GM23338 (cell line): Measurements from ENCODE around the gene MGME1. TPM values are rescaled to one million over a fixed set of nuclear protein-coding genes. Genes with fewer than 3 reads are reported as not detected.

Experiments
- ATAC-seq: fragments of 200-7000 bp; cut with Tn5 transposase; 3 replicates; pipeline ENCODE4 v1.9.1; 2020
- DNase-seq: peaks from one replicate; pipeline ENCODE4 v3.0.0-alpha.2; 2015; ENCODE audit warnings: low spot score
- H2AFZ ChIP-seq: fragments of 200-600 bp; sonication (generic); 2 replicates; pipeline ENCODE4 v1.8.0; 2016; ENCODE audit warnings: antibody characterized with exemption, mild to moderate bottlenecking, moderate library complexity
- H3F3A ChIP-seq: fragments of 200-600 bp; sonication (generic); replicated peaks from 2 replicates; pipeline ENCODE4 v1.8.0; 2017; ENCODE audit warnings: antibody characterized with exemption, mixed run types, low read depth
- H3K27ac ChIP-seq: fragments of 200-600 bp; sonication (generic); 2 replicates; pipeline ENCODE4 v1.6.1; 2016; ENCODE audit warnings: low read depth
- H3K27me3 ChIP-seq: fragments of 200-600 bp; sonication (generic); 2 replicates; pipeline ENCODE4 v1.8.0; 2016; ENCODE audit warnings: mild to moderate bottlenecking, mixed run types, moderate library complexity; ENCODE audit not compliant: insufficient read depth
- H3K36me3 ChIP-seq: fragments of 200-600 bp; sonication (generic); 2 replicates; pipeline ENCODE4 v1.8.0; 2016; ENCODE audit warnings: mild to moderate bottlenecking; ENCODE audit not compliant: insufficient read depth
- H3K4me1 ChIP-seq: fragments of 200-600 bp; sonication (generic); 2 replicates; pipeline ENCODE4 v1.8.0; 2016; ENCODE audit warnings: mild to moderate bottlenecking, moderate library complexity; ENCODE audit not compliant: insufficient read depth
- H3K4me2 ChIP-seq: fragments of 200-600 bp; sonication (generic); 2 replicates; pipeline ENCODE4 v1.7.1; 2017; ENCODE audit warnings: mixed run types
- H3K4me3 ChIP-seq: fragments of 200-600 bp; sonication (generic); 2 replicates; pipeline ENCODE4 v1.6.1; 2016; ENCODE audit warnings: mixed run types
- H3K79me2 ChIP-seq: fragments of 200-600 bp; sonication (generic); replicated peaks from 2 replicates; pipeline ENCODE4 v1.8.0; 2017; ENCODE audit warnings: mild to moderate bottlenecking; ENCODE audit not compliant: insufficient read depth
- H3K9me2 ChIP-seq: fragments of 200-600 bp; sonication (generic); 2 replicates; pipeline ENCODE4 v1.8.0; 2017; ENCODE audit not compliant: insufficient read depth
- H4K20me1 ChIP-seq: fragments of 200-600 bp; sonication (generic); replicated peaks from 2 replicates; pipeline ENCODE4 v1.8.0; 2017; ENCODE audit warnings: mild to moderate bottlenecking; ENCODE audit not compliant: insufficient read depth
- H3K27ac Mint-ChIP-seq: 2 replicates; pipeline ENCODE4 v1.8.0; 2020; ENCODE audit warnings: inconsistent platforms, mild to moderate bottlenecking, moderate library complexity, mixed read lengths
- H3K27me3 Mint-ChIP-seq: 3 replicates; pipeline ENCODE4 v1.8.0; 2022; ENCODE audit warnings: low read depth, mild to moderate bottlenecking, moderate library complexity, mixed read lengths, inconsistent platforms; ENCODE audit not compliant: insufficient read depth, poor library complexity
- H3K36me3 Mint-ChIP-seq: 3 replicates; pipeline ENCODE4 v1.8.0; 2021; ENCODE audit warnings: low read depth, mild to moderate bottlenecking, inconsistent platforms, moderate library complexity, mixed read lengths
- H3K4me1 Mint-ChIP-seq: 3 replicates; pipeline ENCODE4 v1.8.0; 2020; ENCODE audit warnings: mild to moderate bottlenecking, inconsistent platforms, mixed read lengths
- H3K4me3 Mint-ChIP-seq: 3 replicates; pipeline ENCODE4 v1.8.0; 2021; ENCODE audit warnings: moderate library complexity, mild to moderate bottlenecking, inconsistent platforms, mixed read lengths
- H3K9me3 Mint-ChIP-seq: 3 replicates; pipeline ENCODE4 v1.8.0; 2020; ENCODE audit warnings: moderate library complexity, mild to moderate bottlenecking, inconsistent platforms, mixed read lengths
- EZH2phosphoT487 ChIP-seq: fragments of 200-600 bp; sonication (generic); IDR thresholded peaks from one replicate; pipeline ENCODE4 v1.8.1; 2018; ENCODE audit warnings: antibody characterized with exemption; ENCODE audit not compliant: unreplicated experiment
- NANOG ChIP-seq: IDR thresholded peaks from 2 replicates; pipeline ENCODE4 v1.6.1; 2016; ENCODE audit warnings: antibody characterized with exemption, borderline replicate concordance
- POLR2AphosphoS5 ChIP-seq: IDR thresholded peaks from 2 replicates; pipeline ENCODE4 v1.6.1; 2016; ENCODE audit warnings: antibody characterized with exemption, low read depth
- polyA plus RNA-seq: library from polyadenylated mRNA; unstranded; fragments of >200 nt; fragmentation: Nextera tagmentation; extraction: Ambion mirVana; gene quantifications from 2 replicates; pipeline ENCODE4 v1.2.1, GENCODE V29; 2016
- total RNA-seq: library from RNA; depleted of rRNA; stranded (reverse); fragments of >200 nt; shearing (Covaris generic); gene quantifications from 2 replicates; pipeline ENCODE4 v1.2.3, GENCODE V29; 2014
- TF ChIP-seq, protein P1 (sequence below): IDR thresholded peaks from one replicate; pipeline ENCODE4 v1.6.1; 2018; ENCODE audit warnings: antibody characterized with exemption; ENCODE audit not compliant: unreplicated experiment
- TF ChIP-seq, protein P2 (sequence below): fragments of 250-450 bp; sonication (Bioruptor Pico); IDR thresholded peaks from 2 replicates; pipeline ENCODE4 v1.5.0; 2020; ENCODE audit warnings: mild to moderate bottlenecking, moderate library complexity

MGME1 gene
- total and polyA plus RNA-seq, 2 experiments from 2014 or later: 43.1 to 56.9 TPM

DNA sequence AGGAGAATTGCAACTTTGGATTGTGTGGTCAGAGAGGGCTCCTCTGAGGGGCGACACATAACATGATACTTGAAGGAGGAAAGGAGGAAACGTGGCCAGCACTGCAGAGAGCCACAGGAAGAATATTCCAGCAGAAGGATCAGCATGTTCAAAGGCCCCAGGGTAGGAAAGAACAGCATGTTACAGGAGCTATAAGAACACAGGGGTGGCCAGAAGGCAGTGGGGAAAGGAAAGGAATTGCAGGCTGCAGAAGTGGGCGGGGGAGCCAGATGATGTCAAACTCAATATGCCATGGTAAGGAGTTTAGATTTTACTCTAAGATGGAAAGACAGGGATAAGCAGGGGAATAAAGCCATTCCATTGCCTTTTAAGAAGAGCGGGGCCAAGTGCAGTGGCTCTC lies 30.7 kb downstream of the MGME1 start:
- Histone ChIP-seq H3F3A (no peaks in the 10 kb centered on the region), H3K79me2 (no peaks in the 10 kb centered on the region), H3K4me2 (no peak overlapping the region), H4K20me1 (no peaks in the 10 kb centered on the region), H3K27ac (no peak overlapping the region), H3K36me3 (no peaks in the 10 kb centered on the region), H3K27me3 (no peaks in the 10 kb centered on the region), H3K4me3 (no peak overlapping the region), H3K9me2 (no peaks in the 10 kb centered on the region), H3K4me1 (no peaks in the 10 kb centered on the region), H2AFZ (no peak overlapping the region)
- H3K4me1 Mint-ChIP-seq: peaks cover 13% of the 10 kb centered on the region
- H3K27me3 Mint-ChIP-seq: no peaks in the 10 kb centered on the region
- H3K4me3 Mint-ChIP-seq: no peak overlapping the region
- H3K27ac Mint-ChIP-seq: no peak overlapping the region
- TF ChIP-seq, protein P1, sequence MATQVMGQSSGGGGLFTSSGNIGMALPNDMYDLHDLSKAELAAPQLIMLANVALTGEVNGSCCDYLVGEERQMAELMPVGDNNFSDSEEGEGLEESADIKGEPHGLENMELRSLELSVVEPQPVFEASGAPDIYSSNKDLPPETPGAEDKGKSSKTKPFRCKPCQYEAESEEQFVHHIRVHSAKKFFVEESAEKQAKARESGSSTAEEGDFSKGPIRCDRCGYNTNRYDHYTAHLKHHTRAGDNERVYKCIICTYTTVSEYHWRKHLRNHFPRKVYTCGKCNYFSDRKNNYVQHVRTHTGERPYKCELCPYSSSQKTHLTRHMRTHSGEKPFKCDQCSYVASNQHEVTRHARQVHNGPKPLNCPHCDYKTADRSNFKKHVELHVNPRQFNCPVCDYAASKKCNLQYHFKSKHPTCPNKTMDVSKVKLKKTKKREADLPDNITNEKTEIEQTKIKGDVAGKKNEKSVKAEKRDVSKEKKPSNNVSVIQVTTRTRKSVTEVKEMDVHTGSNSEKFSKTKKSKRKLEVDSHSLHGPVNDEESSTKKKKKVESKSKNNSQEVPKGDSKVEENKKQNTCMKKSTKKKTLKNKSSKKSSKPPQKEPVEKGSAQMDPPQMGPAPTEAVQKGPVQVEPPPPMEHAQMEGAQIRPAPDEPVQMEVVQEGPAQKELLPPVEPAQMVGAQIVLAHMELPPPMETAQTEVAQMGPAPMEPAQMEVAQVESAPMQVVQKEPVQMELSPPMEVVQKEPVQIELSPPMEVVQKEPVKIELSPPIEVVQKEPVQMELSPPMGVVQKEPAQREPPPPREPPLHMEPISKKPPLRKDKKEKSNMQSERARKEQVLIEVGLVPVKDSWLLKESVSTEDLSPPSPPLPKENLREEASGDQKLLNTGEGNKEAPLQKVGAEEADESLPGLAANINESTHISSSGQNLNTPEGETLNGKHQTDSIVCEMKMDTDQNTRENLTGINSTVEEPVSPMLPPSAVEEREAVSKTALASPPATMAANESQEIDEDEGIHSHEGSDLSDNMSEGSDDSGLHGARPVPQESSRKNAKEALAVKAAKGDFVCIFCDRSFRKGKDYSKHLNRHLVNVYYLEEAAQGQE: no peak
- TF ChIP-seq, protein P2, sequence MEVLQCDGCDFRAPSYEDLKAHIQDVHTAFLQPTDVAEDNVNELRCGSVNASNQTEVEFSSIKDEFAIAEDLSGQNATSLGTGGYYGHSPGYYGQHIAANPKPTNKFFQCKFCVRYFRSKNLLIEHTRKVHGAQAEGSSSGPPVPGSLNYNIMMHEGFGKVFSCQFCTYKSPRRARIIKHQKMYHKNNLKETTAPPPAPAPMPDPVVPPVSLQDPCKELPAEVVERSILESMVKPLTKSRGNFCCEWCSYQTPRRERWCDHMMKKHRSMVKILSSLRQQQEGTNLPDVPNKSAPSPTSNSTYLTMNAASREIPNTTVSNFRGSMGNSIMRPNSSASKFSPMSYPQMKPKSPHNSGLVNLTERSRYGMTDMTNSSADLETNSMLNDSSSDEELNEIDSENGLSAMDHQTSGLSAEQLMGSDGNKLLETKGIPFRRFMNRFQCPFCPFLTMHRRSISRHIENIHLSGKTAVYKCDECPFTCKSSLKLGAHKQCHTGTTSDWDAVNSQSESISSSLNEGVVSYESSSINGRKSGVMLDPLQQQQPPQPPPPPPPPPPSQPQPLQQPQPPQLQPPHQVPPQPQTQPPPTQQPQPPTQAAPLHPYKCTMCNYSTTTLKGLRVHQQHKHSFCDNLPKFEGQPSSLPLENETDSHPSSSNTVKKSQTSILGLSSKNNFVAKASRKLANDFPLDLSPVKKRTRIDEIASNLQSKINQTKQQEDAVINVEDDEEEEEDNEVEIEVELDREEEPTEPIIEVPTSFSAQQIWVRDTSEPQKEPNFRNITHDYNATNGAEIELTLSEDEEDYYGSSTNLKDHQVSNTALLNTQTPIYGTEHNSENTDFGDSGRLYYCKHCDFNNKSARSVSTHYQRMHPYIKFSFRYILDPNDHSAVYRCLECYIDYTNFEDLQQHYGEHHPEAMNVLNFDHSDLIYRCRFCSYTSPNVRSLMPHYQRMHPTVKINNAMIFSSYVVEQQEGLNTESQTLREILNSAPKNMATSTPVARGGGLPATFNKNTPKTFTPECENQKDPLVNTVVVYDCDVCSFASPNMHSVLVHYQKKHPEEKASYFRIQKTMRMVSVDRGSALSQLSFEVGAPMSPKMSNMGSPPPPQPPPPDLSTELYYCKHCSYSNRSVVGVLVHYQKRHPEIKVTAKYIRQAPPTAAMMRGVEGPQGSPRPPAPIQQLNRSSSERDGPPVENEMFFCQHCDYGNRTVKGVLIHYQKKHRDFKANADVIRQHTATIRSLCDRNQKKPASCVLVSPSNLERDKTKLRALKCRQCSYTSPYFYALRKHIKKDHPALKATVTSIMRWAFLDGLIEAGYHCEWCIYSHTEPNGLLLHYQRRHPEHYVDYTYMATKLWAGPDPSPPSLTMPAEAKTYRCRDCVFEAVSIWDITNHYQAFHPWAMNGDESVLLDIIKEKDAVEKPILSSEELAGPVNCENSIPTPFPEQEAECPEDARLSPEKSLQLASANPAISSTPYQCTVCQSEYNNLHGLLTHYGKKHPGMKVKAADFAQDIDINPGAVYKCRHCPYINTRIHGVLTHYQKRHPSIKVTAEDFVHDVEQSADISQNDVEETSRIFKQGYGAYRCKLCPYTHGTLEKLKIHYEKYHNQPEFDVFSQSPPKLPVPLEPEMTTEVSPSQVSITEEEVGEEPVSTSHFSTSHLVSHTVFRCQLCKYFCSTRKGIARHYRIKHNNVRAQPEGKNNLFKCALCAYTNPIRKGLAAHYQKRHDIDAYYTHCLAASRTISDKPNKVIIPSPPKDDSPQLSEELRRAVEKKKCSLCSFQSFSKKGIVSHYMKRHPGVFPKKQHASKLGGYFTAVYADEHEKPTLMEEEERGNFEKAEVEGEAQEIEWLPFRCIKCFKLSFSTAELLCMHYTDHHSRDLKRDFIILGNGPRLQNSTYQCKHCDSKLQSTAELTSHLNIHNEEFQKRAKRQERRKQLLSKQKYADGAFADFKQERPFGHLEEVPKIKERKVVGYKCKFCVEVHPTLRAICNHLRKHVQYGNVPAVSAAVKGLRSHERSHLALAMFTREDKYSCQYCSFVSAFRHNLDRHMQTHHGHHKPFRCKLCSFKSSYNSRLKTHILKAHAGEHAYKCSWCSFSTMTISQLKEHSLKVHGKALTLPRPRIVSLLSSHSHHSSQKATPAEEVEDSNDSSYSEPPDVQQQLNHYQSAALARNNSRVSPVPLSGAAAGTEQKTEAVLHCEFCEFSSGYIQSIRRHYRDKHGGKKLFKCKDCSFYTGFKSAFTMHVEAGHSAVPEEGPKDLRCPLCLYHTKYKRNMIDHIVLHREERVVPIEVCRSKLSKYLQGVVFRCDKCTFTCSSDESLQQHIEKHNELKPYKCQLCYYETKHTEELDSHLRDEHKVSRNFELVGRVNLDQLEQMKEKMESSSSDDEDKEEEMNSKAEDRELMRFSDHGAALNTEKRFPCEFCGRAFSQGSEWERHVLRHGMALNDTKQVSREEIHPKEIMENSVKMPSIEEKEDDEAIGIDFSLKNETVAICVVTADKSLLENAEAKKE (CRISPR knock-in tag): no peak
- TF ChIP-seq NANOG (no peak), EZH2phosphoT487 (no peak), POLR2AphosphoS5 (no peak)
- ATAC-seq (no peak), DNase-seq (no peak)
- H3K9me3 Mint-ChIP-seq: no peaks in the 10 kb centered on the region; the same call in 2 of the 3 replicates
- H3K36me3 Mint-ChIP-seq: no peaks in the 10 kb centered on the region
